K562 (cell line): Measurements from ENCODE around the gene ITGA3. TPM values are rescaled to one million over a fixed set of nuclear protein-coding genes. Genes with fewer than 3 reads are reported as not detected.

Experiments
- DIDO1 ChIP-seq: fragments of 450-650 bp; IDR thresholded peaks from 2 replicates; pipeline ENCODE4 v1.6.1; 2016; ENCODE audit warnings: low read depth, missing biosample characterization, missing genetic modification characterization
- DLX4 ChIP-seq: fragments of 250-450 bp; sonication (Bioruptor Pico); IDR thresholded peaks from 2 replicates; pipeline ENCODE4 v1.6.1; 2021; ENCODE audit warnings: mild to moderate bottlenecking
- E2F3 ChIP-seq: fragments of 250-450 bp; sonication (Bioruptor Pico); IDR thresholded peaks from 2 replicates; pipeline ENCODE4 v1.4.0; 2020; ENCODE audit warnings: mild to moderate bottlenecking
- HMGXB4 ChIP-seq: sonication (generic); formaldehyde crosslinking; IDR thresholded peaks from 2 replicates; pipeline ENCODE4 v1.8.1; 2023; ENCODE audit warnings: mild to moderate bottlenecking, missing genetic modification reagents
- IRF1 ChIP-seq: sonication (generic); formaldehyde crosslinking; IDR thresholded peaks from 2 replicates; pipeline ENCODE4 v1.8.0; 2022; ENCODE audit warnings: missing genetic modification reagents, mild to moderate bottlenecking, borderline replicate concordance
- JUN ChIP-seq, 2 experiments: sonication (generic) in 1 of 2; formaldehyde crosslinking in 1 of 2; IDR thresholded peaks; 2 replicates each; pipeline versions ENCODE4 v1.6.1 to v1.8.0; 2012 to 2022; ENCODE audit warnings: borderline replicate concordance in 2 of 2, mild to moderate bottlenecking in 2 of 2, improper control_type of control experiment in 1 of 2, low read depth in 1 of 2, low read length in 1 of 2, missing genetic modification reagents in 1 of 2
- MAFF ChIP-seq: IDR thresholded peaks from 2 replicates; pipeline ENCODE4 v1.6.1; 2012; ENCODE audit warnings: low read length, improper control_type of control experiment
- PPARD ChIP-seq: fragments of 250-450 bp; sonication (Bioruptor Pico); IDR thresholded peaks from 2 replicates; pipeline ENCODE4 v1.8.0; 2022; ENCODE audit warnings: inconsistent platforms, mild to moderate bottlenecking, moderate library complexity
- RNF219 ChIP-seq: fragments of 250-450 bp; sonication (Bioruptor Pico); IDR thresholded peaks from 2 replicates; pipeline ENCODE4 v1.5.0; 2022; ENCODE audit warnings: mild to moderate bottlenecking
- SIRT6 ChIP-seq: IDR thresholded peaks from one replicate; pipeline ENCODE4 v1.6.1; 2012; ENCODE audit warnings: low read depth, mild to moderate bottlenecking, control low read depth, inconsistent platforms, low read length, moderate library complexity
- STAT5B ChIP-seq: fragments of 250-450 bp; sonication (Bioruptor Pico); IDR thresholded peaks from 2 replicates; pipeline ENCODE4 v1.8.0; 2021; ENCODE audit warnings: mild to moderate bottlenecking, inconsistent platforms
- ZBTB40 ChIP-seq, 2 experiments: fragments of 450-650 bp in 1 of 2; sonication (generic) in 1 of 2; formaldehyde crosslinking in 1 of 2; IDR thresholded peaks; 2 replicates each; pipeline versions ENCODE4 v1.7.1 to v1.9.0; 2016 to 2022; ENCODE audit warnings: inconsistent platforms in 1 of 2, mild to moderate bottlenecking in 1 of 2, missing genetic modification reagents in 1 of 2
- polyA plus RNA-seq, 8 experiments: library from polyadenylated mRNA; depleted of rRNA in 4 of 8; stranded (reverse) in 5 of 8; unstranded in 3 of 8; fragments of >200 nt; fragmentation: Nextera tagmentation in 2 of 8; fragmentation: Illumina TruSeq in 1 of 8; extraction: Ambion mirVana in 2 of 8; extraction: Trizol in 1 of 8; gene quantifications; 2 replicates each; pipeline versions ENCODE4 v1.2.1 to v1.2.3, GENCODE V29; 2011 to 2014; ENCODE audit warnings: inconsistent platforms in 1 of 8, missing spikeins in 1 of 8
- total RNA-seq, 7 experiments: library from RNA; depleted of rRNA in 6 of 7; stranded (reverse); fragments of >200 nt in 6 of 7; fragmentation: Illumina TruSeq in 2 of 7; extraction: Trizol in 2 of 7; gene quantifications; 2 replicates each; pipeline versions ENCODE4 v1.2.1 to v1.2.3, GENCODE V29; 2011 to 2021; ENCODE audit warnings: low replicate concordance in 1 of 7

The ITGA3 gene
- total and polyA plus RNA-seq, 9 of the 15 experiments (the other 6 are each of a cell fraction or from before 2014, with no cell fraction given): 0.03 to 0.75 (median 0.14) TPM; not detected in 2

- TF ChIP-seq IRF1 (CRISPR knock-in tag) (no peak), ZBTB40 (IDR thresholded peaks at IDR 0.05) (no peak), ZBTB40 (CRISPR knock-in tag; IDR thresholded peaks at IDR 0.05) (no peak), RNF219 (CRISPR knock-in tag) (no peak), SIRT6 (no peak), STAT5B (CRISPR knock-in tag) (no peak), DIDO1 (no peak), JUN (IDR thresholded peaks at IDR 0.05; ENCODE audit: borderline replicate concordance, low read depth, low read length) (peak; percentile 91), JUN (CRISPR knock-in tag; IDR thresholded peaks at IDR 0.05; ENCODE audit: borderline replicate concordance) (no peak), DLX4 (CRISPR knock-in tag) (no peak), PPARD (no peak), MAFF (no peak), E2F3 (CRISPR knock-in tag) (0 out of 2 replicates have a peak, but pooled peaks have one; percentile 20), HMGXB4 (CRISPR knock-in tag) (no peak)
Observed at GRCh38 chr17:50051082-50051576, 4.8 kb upstream of the ITGA3 start (continued).
